ENCODE data around the gene PTPN14. TPM values are rescaled to one million over a fixed set of nuclear protein-coding genes. Genes with fewer than 3 reads are reported as not detected.

The PTPN14 gene
- total and polyA plus RNA-seq, 2 donors: 1.3 to 4.3 TPM

DNA sequence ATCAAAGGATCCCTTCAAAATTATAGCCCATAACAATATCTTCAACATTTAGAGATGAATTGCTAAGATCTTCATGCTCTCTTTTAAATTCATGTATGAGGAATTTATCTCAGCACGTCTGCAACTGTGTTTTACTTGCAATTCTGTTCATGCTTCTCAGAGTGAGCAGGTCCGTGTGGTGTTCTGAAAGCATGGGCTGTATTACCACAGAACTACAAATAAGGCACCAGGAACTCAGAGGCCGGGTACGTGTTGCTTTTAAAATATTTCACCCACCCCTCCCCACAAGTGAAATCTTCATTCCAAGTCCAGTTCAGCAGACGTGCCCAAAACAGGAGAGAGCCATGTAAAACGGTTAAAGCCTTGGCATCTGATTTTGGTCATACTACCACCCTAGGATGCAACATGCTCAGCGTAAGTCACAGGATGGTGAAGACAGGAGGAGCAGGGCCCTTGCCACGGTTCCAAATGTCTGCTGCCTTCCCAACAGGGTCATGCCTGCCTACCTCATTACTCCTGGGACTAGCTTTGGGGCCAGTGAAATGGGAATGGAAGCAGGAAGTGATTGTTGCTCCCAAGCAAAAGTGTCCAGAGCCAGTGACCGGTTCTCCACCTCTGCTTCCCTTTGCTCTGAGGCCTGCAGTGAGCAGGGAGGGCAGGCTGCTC, 133.7 kb downstream of the PTPN14 start:
- Histone ChIP-seq H3K9me3 (ENCODE audit: control insufficient read depth in 2 of 2, insufficient read depth in 1 of 2, low read length in 1 of 2) (no peaks in the 10 kb centered on the region), H3K36me3 (ENCODE audit: control insufficient read depth in 2 of 2, insufficient read depth in 2 of 2, low read length in 1 of 2) (no peaks in the 10 kb centered on the region), H3K4me1 (ENCODE audit: control insufficient read depth in 2 of 2, insufficient read depth in 2 of 2, low read length in 2 of 2) (no peaks in the 10 kb centered on the region), H3K27ac (ENCODE audit: low read depth in 1 of 2, low read length in 1 of 2) (no peak overlapping the region), H3K27me3 (ENCODE audit: control insufficient read depth in 2 of 2, insufficient read depth in 1 of 2, low read length in 1 of 2) (no peaks in the 10 kb centered on the region), H3K4me3 (ENCODE audit: low read length in 2 of 2) (no peak overlapping the region)
- no peak for DNase-seq (ENCODE audit: low read depth in 6 of 9, low spot score in 9 of 9)
- 97% methylated on average over 9 of the region's 9 CpGs for WGBS

DNA sequence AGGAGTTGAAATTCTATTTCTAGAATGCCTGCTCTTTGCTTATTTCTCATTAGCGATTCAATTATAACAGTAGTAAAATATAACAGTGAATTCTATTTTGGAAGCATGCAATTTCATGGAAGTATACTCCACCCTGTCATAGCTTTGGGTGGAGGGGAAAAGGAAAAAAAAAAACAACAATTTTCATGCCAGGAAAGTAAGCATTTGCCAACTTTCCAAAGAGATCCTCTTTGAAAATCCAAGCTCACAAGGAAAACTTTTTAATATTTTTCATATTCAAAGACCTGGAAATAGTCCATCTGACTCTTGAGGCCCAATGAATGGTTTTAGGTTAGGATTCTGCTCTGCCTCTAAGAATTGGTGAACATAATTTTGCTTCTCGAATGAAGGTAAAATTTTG, 134.5 kb downstream of the PTPN14 start:
- 97% methylated on average over 2 of the region's 2 CpGs for WGBS

DNA sequence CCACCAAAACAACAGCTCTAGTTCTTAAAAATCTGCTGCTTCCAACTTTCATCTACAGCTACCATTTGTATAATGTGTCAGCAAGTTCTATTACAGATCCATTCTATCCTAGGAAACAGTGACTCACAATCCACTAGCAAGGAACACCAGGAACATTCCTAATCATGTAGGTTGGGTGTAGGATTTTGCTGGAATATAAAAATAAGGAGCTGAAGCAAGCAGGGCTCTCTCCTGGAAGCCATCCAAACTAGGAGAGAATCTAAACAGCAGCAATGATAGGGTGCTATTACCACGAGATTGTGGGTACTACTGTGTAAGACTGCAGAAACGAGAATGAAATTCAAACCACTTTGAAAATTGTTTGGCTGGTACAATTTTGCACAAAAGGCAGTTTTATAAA, 135.0 kb downstream of the PTPN14 start:
- Histone ChIP-seq H3K4me3 (ENCODE audit: low read length in 2 of 2) (no peak overlapping the region), H3K4me1 (ENCODE audit: control insufficient read depth in 2 of 2, insufficient read depth in 2 of 2, low read length in 2 of 2) (no peaks in the 10 kb centered on the region), H3K27me3 (ENCODE audit: control insufficient read depth in 2 of 2, insufficient read depth in 1 of 2, low read length in 1 of 2) (no peaks in the 10 kb centered on the region), H3K27ac (ENCODE audit: low read depth in 1 of 2, low read length in 1 of 2) (no peak overlapping the region), H3K36me3 (ENCODE audit: control insufficient read depth in 2 of 2, insufficient read depth in 2 of 2, low read length in 1 of 2) (no peaks in the 10 kb centered on the region), H3K9me3 (ENCODE audit: control insufficient read depth in 2 of 2, insufficient read depth in 1 of 2, low read length in 1 of 2) (no peaks in the 10 kb centered on the region)
- WGBS: 49% methylated on average over 2 of the region's 2 CpGs
- DNase-seq (ENCODE audit: low read depth in 6 of 9, low spot score in 9 of 9): no peak

More for the DNA sequence above, 134.5 kb downstream of the PTPN14 start:
- Histone ChIP-seq H3K36me3 (ENCODE audit: control insufficient read depth in 2 of 2, insufficient read depth in 2 of 2, low read length in 1 of 2) (no peaks in the 10 kb centered on the region), H3K4me3 (ENCODE audit: low read length in 2 of 2) (no peak overlapping the region), H3K9me3 (ENCODE audit: control insufficient read depth in 2 of 2, insufficient read depth in 1 of 2, low read length in 1 of 2) (no peaks in the 10 kb centered on the region), H3K27me3 (ENCODE audit: control insufficient read depth in 2 of 2, insufficient read depth in 1 of 2, low read length in 1 of 2) (no peaks in the 10 kb centered on the region), H3K4me1 (ENCODE audit: control insufficient read depth in 2 of 2, insufficient read depth in 2 of 2, low read length in 2 of 2) (no peaks in the 10 kb centered on the region), H3K27ac (ENCODE audit: low read depth in 1 of 2, low read length in 1 of 2) (no peak overlapping the region)
- no peak for DNase-seq (ENCODE audit: low read depth in 6 of 9, low spot score in 9 of 9)

DNA sequence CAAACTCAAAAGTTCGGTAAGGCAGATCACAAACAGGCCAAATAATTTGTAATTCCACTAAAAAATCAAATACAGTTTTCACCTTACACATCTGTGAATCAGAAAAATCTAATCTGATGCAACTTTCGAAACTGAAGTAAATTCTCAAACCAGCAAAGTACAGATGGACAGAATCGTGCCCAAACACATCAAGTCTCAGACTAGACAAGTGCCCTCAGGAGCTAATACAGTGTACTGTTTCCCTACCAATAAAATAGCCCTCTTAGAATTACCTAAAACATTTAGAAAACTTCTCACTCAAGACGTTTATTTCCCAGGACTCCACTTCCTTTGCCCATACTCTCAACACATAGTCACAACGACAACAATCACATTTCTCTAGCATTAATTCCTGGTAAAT, 136.3 kb downstream of the PTPN14 start:
- no peaks in the 10 kb centered on the region for H3K9me3 ChIP-seq (ENCODE audit: control insufficient read depth in 2 of 2, insufficient read depth in 1 of 2, low read length in 1 of 2)
- no peaks in the 10 kb centered on the region for H3K36me3 ChIP-seq (ENCODE audit: control insufficient read depth in 2 of 2, insufficient read depth in 2 of 2, low read length in 1 of 2)
- DNase-seq (ENCODE audit: low read depth in 6 of 9, low spot score in 9 of 9): no peak
- H3K27me3 ChIP-seq (ENCODE audit: control insufficient read depth in 2 of 2, insufficient read depth in 1 of 2, low read length in 1 of 2): no peaks in the 10 kb centered on the region
- H3K27ac ChIP-seq (ENCODE audit: low read depth in 1 of 2, low read length in 1 of 2): no peak overlapping the region
- 95% methylated on average over 5 of the region's 5 CpGs for WGBS
- no peak overlapping the region for H3K4me3 ChIP-seq (ENCODE audit: low read length in 2 of 2)
- no peaks in the 10 kb centered on the region for H3K4me1 ChIP-seq (ENCODE audit: control insufficient read depth in 2 of 2, insufficient read depth in 2 of 2, low read length in 2 of 2)

DNA sequence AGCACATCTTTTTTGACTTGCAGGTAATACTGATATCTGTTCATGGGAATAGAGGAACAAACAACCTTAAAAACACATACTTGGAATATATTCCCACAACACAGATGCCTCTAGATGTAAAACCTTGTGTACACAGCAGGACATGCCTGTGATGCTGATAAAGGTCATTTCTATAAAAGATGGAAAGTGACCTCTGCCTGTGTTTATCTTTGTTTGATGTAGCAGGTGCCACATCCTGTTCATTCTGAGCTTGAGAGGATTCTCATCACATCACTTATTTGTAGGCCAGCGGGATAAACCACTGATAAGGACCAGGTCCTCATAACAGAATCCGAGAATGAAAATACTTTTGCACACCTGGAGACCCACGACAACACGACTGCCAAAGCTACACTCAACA, 136.7 kb downstream of the PTPN14 start:
- H3K27me3 ChIP-seq (ENCODE audit: control insufficient read depth in 2 of 2, insufficient read depth in 1 of 2, low read length in 1 of 2): no peaks in the 10 kb centered on the region
- no peaks in the 10 kb centered on the region for H3K9me3 ChIP-seq (ENCODE audit: control insufficient read depth in 2 of 2, insufficient read depth in 1 of 2, low read length in 1 of 2)
- no peaks in the 10 kb centered on the region for H3K4me1 ChIP-seq (ENCODE audit: control insufficient read depth in 2 of 2, insufficient read depth in 2 of 2, low read length in 2 of 2)
- DNase-seq (ENCODE audit: low read depth in 6 of 9, low spot score in 9 of 9): no peak
- H3K27ac ChIP-seq (ENCODE audit: low read depth in 1 of 2, low read length in 1 of 2): no peak overlapping the region
- H3K36me3 ChIP-seq (ENCODE audit: control insufficient read depth in 2 of 2, insufficient read depth in 2 of 2, low read length in 1 of 2): no peaks in the 10 kb centered on the region
- no peak overlapping the region for H3K4me3 ChIP-seq (ENCODE audit: low read length in 2 of 2)
- WGBS: 92% methylated on average over 4 of the region's 4 CpGs

DNA sequence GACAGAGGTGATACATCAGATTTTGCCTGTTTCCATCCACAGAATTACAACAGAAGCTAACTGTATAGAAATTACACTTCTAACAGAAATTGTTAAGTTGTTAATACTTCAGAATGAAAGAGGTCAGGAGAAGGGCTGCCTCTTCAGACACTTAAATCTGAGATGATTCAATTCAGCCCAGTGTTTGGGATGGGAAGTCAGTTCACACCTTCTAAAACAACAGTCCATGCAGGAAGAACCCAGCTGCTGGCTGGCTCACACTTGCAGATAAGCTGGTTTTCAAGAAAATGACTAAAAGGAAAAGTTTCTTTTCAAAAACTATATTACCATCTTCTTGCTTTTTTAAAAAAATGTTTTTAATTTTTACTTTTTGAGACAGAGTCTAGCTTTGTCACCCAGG, 138.1 kb downstream of the PTPN14 start:
- H3K9me3 ChIP-seq (ENCODE audit: control insufficient read depth in 2 of 2, insufficient read depth in 1 of 2, low read length in 1 of 2): no peaks in the 10 kb centered on the region
- H3K36me3 ChIP-seq (ENCODE audit: control insufficient read depth in 2 of 2, insufficient read depth in 2 of 2, low read length in 1 of 2): no peaks in the 10 kb centered on the region
- H3K27me3 ChIP-seq (ENCODE audit: control insufficient read depth in 2 of 2, insufficient read depth in 1 of 2, low read length in 1 of 2): no peaks in the 10 kb centered on the region
- no peak overlapping the region for H3K27ac ChIP-seq (ENCODE audit: low read depth in 1 of 2, low read length in 1 of 2)
- H3K4me3 ChIP-seq (ENCODE audit: low read length in 2 of 2): no peak overlapping the region
- DNase-seq (ENCODE audit: low read depth in 6 of 9, low spot score in 9 of 9): no peak
- H3K4me1 ChIP-seq (ENCODE audit: control insufficient read depth in 2 of 2, insufficient read depth in 2 of 2, low read length in 2 of 2): no peaks in the 10 kb centered on the region

DNA sequence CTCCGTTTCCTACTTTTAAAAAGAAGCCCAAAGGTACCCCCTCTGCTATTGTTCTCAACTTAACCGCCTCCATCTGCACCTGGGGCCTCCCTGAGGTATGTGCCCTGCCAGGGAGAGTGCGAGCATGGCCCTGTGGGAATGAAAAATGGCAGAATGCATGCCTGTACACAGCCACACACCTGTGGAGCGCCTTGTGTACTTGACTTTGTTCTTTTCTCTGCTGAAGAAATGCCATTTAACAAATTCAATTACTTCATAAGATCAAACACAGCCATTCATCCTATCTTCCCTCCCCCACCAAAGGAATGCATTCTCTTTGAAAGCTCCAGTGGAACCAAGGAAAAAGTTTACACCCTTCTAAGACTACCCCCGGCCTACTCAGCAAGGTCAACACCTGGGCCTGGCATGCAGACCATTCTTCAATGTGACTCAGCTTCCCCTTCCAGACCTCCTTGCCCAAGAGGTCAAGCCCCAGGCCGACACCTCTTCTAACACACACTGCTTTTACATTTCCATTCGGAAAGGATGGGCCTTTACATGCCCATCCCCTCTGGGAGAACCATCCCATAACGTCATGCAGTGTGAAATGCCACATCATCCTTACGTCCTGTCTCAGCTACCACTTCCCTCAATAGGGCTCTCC, 146.7 kb downstream of the PTPN14 start:
- DNase-seq (ENCODE audit: low read depth in 6 of 9, low spot score in 9 of 9): no peak
- Histone ChIP-seq H3K4me1 (ENCODE audit: control insufficient read depth in 2 of 2, insufficient read depth in 2 of 2, low read length in 2 of 2) (no peaks in the 10 kb centered on the region), H3K27ac (ENCODE audit: low read depth in 1 of 2, low read length in 1 of 2) (no peak overlapping the region), H3K36me3 (ENCODE audit: control insufficient read depth in 2 of 2, insufficient read depth in 2 of 2, low read length in 1 of 2) (no peaks in the 10 kb centered on the region), H3K4me3 (ENCODE audit: low read length in 2 of 2) (no peak overlapping the region), H3K27me3 (ENCODE audit: control insufficient read depth in 2 of 2, insufficient read depth in 1 of 2, low read length in 1 of 2) (no peaks in the 10 kb centered on the region), H3K9me3 (ENCODE audit: control insufficient read depth in 2 of 2, insufficient read depth in 1 of 2, low read length in 1 of 2) (no peaks in the 10 kb centered on the region)
- WGBS: 91% methylated on average over 9 of the region's 9 CpGs

DNA sequence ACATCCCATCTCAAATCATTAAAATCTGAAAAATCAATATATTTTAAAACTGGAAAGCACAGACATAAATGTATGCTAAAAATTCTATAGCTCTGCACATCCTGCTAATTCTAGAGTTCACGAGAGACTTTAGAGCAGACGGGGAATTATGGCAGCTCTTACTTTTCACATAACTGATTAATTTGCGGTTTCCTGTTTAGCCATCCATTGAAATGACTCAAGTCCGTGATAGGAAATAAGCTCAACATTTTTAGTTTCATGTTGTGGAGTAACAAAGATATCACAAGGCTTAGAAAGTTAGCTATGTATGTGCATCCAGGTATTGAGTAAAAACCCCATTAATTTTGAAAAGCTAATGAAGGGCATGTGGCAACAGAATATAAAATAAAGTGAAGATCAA, 147.2 kb downstream of the PTPN14 start:
- no peak for DNase-seq (ENCODE audit: low read depth in 6 of 9, low spot score in 9 of 9)
- 84% methylated on average over 4 of the region's 4 CpGs for WGBS
- H3K4me3 ChIP-seq (ENCODE audit: low read length in 2 of 2): no peak overlapping the region
- no peaks in the 10 kb centered on the region for H3K4me1 ChIP-seq (ENCODE audit: control insufficient read depth in 2 of 2, insufficient read depth in 2 of 2, low read length in 2 of 2)
- H3K9me3 ChIP-seq (ENCODE audit: control insufficient read depth in 2 of 2, insufficient read depth in 1 of 2, low read length in 1 of 2): no peaks in the 10 kb centered on the region
- no peak overlapping the region for H3K27ac ChIP-seq (ENCODE audit: low read depth in 1 of 2, low read length in 1 of 2)
- H3K27me3 ChIP-seq (ENCODE audit: control insufficient read depth in 2 of 2, insufficient read depth in 1 of 2, low read length in 1 of 2): no peaks in the 10 kb centered on the region
- no peaks in the 10 kb centered on the region for H3K36me3 ChIP-seq (ENCODE audit: control insufficient read depth in 2 of 2, insufficient read depth in 2 of 2, low read length in 1 of 2)

DNA sequence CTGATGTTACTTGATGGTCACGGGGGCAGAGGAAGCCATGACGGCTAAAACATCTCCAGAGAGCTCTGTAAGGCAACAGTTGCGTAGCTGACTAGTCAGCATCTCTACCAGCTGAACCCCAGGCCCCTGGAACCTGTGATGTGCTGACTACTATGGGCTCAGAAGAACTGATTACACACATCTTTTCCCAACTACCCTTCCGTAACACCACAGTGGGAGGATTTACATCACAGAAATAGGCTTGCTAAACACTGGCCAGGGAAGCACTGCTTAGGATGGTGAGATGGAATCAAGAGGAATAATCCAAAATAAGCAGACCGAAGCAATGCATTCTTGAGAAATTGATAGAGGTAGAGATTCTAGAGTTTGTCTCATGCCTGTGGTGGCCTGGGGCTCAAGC, 148.0 kb downstream of the PTPN14 start:
- Histone ChIP-seq H3K27me3 (ENCODE audit: control insufficient read depth in 2 of 2, insufficient read depth in 1 of 2, low read length in 1 of 2) (no peaks in the 10 kb centered on the region), H3K36me3 (ENCODE audit: control insufficient read depth in 2 of 2, insufficient read depth in 2 of 2, low read length in 1 of 2) (no peaks in the 10 kb centered on the region), H3K27ac (ENCODE audit: low read depth in 1 of 2, low read length in 1 of 2) (no peak overlapping the region), H3K4me3 (ENCODE audit: low read length in 2 of 2) (no peak overlapping the region), H3K9me3 (ENCODE audit: control insufficient read depth in 2 of 2, insufficient read depth in 1 of 2, low read length in 1 of 2) (no peaks in the 10 kb centered on the region), H3K4me1 (ENCODE audit: control insufficient read depth in 2 of 2, insufficient read depth in 2 of 2, low read length in 2 of 2) (no peaks in the 10 kb centered on the region)
- 79% methylated on average over 5 of the region's 5 CpGs for WGBS
- no peak for DNase-seq (ENCODE audit: low read depth in 6 of 9, low spot score in 9 of 9)

Data from thymus (tissue), 11 donors.